NT2/D1 (cell line): ENCODE results near the gene RPL39.
"Not testable (repeated sequence)": the region's sequence is repeated elsewhere in the genome, so short reads cannot be mapped to it uniquely, and the experiment has no call there.

Experiments used
- DNase-seq: peaks from one replicate; pipeline ENCODE4 v3.0.0-alpha.2; 2011; ENCODE audit warnings: low read depth, low spot score
- H3K27me3 ChIP-seq: 2 replicates; pipeline ENCODE4 v1.6.0; 2011; ENCODE audit warnings: mild to moderate bottlenecking; ENCODE audit not compliant: insufficient read length, insufficient read depth
- H3K36me3 ChIP-seq: 2 replicates; pipeline ENCODE4 v1.6.1; 2011; ENCODE audit warnings: mild to moderate bottlenecking, low read length, mixed read lengths; ENCODE audit not compliant: insufficient read depth, insufficient read length
- H3K4me1 ChIP-seq: 2 replicates; pipeline ENCODE4 v1.5.1; 2011; ENCODE audit not compliant: insufficient read depth, insufficient read length
- H3K4me3 ChIP-seq: 2 replicates; pipeline ENCODE4 v1.5.1; 2011; ENCODE audit warnings: low read depth; ENCODE audit not compliant: insufficient read length
- H3K9ac ChIP-seq: 2 replicates; pipeline ENCODE4 v1.6.0; 2011; ENCODE audit warnings: low read depth; ENCODE audit not compliant: insufficient read length
- H3K9me3 ChIP-seq: 2 replicates; pipeline ENCODE4 v1.5.1; 2011; ENCODE audit warnings: mild to moderate bottlenecking, low read length; ENCODE audit not compliant: insufficient read depth
- SUZ12 ChIP-seq: IDR thresholded peaks from 2 replicates; pipeline ENCODE4 v1.6.1; 2011; ENCODE audit not compliant: insufficient read length, insufficient read depth; ENCODE audit errors: extremely low read depth
- YY1 ChIP-seq: IDR thresholded peaks from 2 replicates; pipeline ENCODE4 v1.6.1; 2011; ENCODE audit not compliant: insufficient read length, insufficient read depth
- ZNF274 ChIP-seq: IDR thresholded peaks from 2 replicates; pipeline ENCODE4 v1.6.1; 2011; ENCODE audit warnings: mild to moderate bottlenecking, low read depth, low read length

Gene RPL39

GRCh38 chrX:119755981-119756533 is 35.4 kb downstream of the RPL39 start:
- H3K4me1 ChIP-seq = peaks cover 5% of the 10 kb centered on the region
- H3K27me3 ChIP-seq = peaks cover 15% of the 10 kb centered on the region
- DNase-seq = no peak
- H3K9ac ChIP-seq = no peak overlapping the region
- H3K36me3 ChIP-seq = no peaks in the 10 kb centered on the region
- H3K4me3 ChIP-seq = no peak overlapping the region
- no peak for TF ChIP-seq YY1
- no peak for TF ChIP-seq SUZ12
- TF ChIP-seq ZNF274 = no peak
- no peaks in the 10 kb centered on the region for H3K9me3 ChIP-seq

GRCh38 chrX:119753639-119754257 is 37.7 kb downstream of the RPL39 start:
- no peak for DNase-seq
- TF ChIP-seq YY1 (no peak), ZNF274 (no peak)
- Histone ChIP-seq H3K4me1 (no peaks in the 10 kb centered on the region), H3K36me3 (no peaks in the 10 kb centered on the region), H3K4me3 (no peak overlapping the region), H3K27me3 (peaks cover under 1% of the 10 kb centered on the region), H3K9ac (no peak overlapping the region), H3K9me3 (no peaks in the 10 kb centered on the region)

- Histone ChIP-seq H3K27me3 (no peaks in the 10 kb centered on the region), H3K9ac (no peak overlapping the region), H3K4me1 (no peaks in the 10 kb centered on the region), H3K36me3 (no peaks in the 10 kb centered on the region), H3K9me3 (no peaks in the 10 kb centered on the region), H3K4me3 (no peak overlapping the region)
- no peak for TF ChIP-seq YY1
- no peak for TF ChIP-seq ZNF274
- no peak for TF ChIP-seq SUZ12
- no peak for DNase-seq
Measured at GRCh38 chrX:119753001-119753400, 38.4 kb downstream of the RPL39 start.

GRCh38 chrX:119750751-119751150 is 40.7 kb downstream of the RPL39 start:
- H3K27me3 ChIP-seq, H3K4me3 ChIP-seq, H3K4me1 ChIP-seq, H3K36me3 ChIP-seq, DNase-seq, H3K9ac ChIP-seq, H3K9me3 ChIP-seq: not testable (repeated sequence)

- not testable (repeated sequence) for H3K9me3 ChIP-seq, DNase-seq, H3K4me1 ChIP-seq, H3K4me3 ChIP-seq, H3K36me3 ChIP-seq, H3K9ac ChIP-seq, H3K27me3 ChIP-seq
Measured at GRCh38 chrX:119750131-119750530, 41.3 kb downstream of the RPL39 start.

- no peaks in the 10 kb centered on the region for H3K4me1 ChIP-seq
- H3K27me3 ChIP-seq = no peaks in the 10 kb centered on the region
- no peak overlapping the region for H3K9ac ChIP-seq
- no peak overlapping the region for H3K4me3 ChIP-seq
- no peaks in the 10 kb centered on the region for H3K9me3 ChIP-seq
- no peak for TF ChIP-seq ZNF274
- TF ChIP-seq YY1 = no peak
- no peak for DNase-seq
- no peaks in the 10 kb centered on the region for H3K36me3 ChIP-seq
Measured at GRCh38 chrX:119745283-119745848, 46.1 kb downstream of the RPL39 start.

GRCh38 chrX:119738742-119739141 is 52.7 kb downstream of the RPL39 start:
- Histone ChIP-seq H3K36me3 (no peaks in the 10 kb centered on the region), H3K9me3 (no peaks in the 10 kb centered on the region), H3K27me3 (no peaks in the 10 kb centered on the region), H3K4me1 (no peaks in the 10 kb centered on the region), H3K4me3 (no peak overlapping the region), H3K9ac (no peak overlapping the region)
- DNase-seq = no peak
- TF ChIP-seq SUZ12 (no peak), YY1 (no peak), ZNF274 (no peak)
